GM18498 (cell line): Measurements from ENCODE around the gene NFATC2.
"Not testable (repeated sequence)": the region's sequence is repeated elsewhere in the genome, so short reads cannot be mapped to it uniquely, and the experiment has no call there.

ENCODE experiments used
- ATAC-seq: cut with Tn5 transposase; IDR thresholded peaks from one replicate; pipeline ENCODE4 v1.9.1; 2021; ENCODE audit warnings: mild to moderate bottlenecking, moderate library complexity; ENCODE audit not compliant: unreplicated experiment

NFATC2 gene

DNA sequence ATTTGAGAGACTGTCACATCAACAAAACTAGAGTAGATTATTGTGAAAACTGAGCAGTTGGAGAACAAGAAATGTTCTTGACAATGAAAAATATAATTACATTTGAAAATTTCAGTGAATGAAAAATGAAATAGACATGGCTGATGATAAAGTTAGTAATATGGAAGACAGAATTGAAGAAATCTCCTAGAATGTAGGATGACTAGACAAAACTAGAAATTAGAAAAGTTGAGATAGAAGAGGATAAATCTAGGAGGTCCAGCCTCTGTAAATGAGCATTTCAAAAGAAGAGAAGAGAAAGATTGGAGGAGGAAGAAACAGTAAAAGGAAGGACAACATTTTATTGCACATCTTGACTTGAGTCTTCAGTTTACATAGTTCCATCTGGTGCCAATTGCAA lies 178.7 kb downstream of the NFATC2 start:
- no peak for ATAC-seq

DNA sequence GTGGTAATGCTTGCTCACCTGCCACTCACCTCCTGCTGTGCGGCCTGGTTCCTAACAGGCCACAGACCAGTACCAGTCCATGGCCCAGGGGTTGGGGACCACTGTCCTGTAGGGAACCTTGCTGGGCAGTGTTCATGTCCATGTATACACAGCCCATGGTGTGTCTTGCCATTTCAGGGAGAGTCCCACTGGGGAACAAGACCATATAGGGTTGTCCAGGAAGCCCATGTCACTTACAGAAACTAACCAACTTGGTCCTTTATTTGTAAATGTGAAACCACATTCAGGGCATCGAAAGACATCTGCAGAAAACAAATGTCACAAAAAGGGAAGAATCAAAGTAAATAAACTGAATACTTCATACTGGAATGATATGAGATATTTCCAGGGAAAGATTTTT lies 179.1 kb downstream of the NFATC2 start:
- no peak for ATAC-seq

GRCh38 chr20:51362254-51362653 lies 180.3 kb downstream of the NFATC2 start:
- ATAC-seq = no peak

DNA sequence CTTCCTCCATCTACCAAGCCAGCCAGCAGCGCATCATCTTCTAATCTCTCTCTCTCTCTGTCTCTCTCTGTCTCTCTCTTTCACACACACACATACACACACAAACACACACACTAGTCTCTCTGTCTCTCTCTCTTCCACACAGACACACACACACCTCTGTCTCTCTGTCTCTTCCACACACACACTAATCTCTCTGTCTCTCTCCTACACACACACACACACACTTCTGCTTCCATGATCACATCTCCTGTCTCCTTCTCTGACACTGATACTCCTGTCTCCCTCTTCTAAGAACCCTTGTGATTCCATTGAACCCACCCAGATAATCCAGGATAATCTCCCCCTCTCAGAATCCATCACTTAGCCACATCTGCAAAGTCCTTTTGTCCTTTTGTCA lies 181.3 kb downstream of the NFATC2 start:
- no peak for ATAC-seq

DNA sequence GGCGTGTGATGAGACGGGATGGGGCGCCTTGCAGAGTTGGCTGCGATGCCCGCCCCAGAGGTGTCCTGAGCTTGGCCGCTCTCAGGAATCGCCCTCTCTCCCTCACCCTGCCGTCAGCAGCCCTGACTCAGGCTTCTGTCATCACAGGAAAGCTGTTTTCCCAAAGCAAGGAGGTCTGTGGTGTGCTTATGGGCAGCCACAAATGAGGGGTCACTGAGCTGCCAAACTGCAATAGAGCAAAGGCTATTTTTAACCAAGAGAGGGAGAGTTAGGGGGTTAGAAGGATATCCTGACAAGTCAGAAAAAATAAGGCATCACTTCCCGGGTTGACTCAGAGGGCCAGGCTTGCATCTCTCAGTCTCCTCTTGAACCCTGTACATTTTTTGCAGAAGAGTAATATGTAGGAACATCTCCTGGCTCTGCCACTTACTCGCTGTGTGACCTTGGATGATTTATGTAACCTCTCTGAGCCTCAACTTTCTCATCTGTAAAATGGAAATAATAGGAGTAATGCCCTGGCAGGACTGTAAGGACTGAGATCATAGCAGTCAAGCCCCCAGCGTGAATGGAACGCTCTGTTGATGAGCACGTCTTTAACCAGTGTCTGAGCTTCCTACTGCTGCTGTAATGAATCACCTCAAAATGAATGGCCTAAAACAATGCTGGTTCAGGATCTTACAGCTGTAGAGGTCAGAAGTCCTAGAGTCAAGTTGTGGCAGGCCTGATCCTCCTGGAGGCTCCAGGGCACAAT lies 181.9 kb downstream of the NFATC2 start:
- no peak for ATAC-seq

DNA sequence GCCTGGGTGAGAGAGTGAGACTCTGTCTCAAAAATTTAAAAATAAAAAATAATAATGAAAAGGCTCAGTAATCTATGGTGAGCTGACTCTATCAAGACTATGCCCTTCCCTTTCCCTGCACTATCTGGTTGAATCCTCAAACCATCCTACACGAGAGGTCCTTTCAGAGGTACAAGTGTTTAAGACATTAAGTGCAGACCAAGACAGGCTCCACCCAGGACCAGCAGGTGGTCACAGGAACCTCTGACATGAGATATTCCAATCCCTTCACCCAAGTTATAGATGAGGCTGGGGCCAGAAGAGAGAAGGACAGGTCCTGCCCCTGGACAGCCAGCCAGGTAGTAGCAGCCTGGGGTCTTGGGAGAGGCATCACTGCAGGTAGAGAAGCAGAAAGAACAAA lies 182.6 kb downstream of the NFATC2 start:
- ATAC-seq = no peak

GRCh38 chr20:51359401-51359800 lies 183.1 kb downstream of the NFATC2 start:
- no peak for ATAC-seq

DNA sequence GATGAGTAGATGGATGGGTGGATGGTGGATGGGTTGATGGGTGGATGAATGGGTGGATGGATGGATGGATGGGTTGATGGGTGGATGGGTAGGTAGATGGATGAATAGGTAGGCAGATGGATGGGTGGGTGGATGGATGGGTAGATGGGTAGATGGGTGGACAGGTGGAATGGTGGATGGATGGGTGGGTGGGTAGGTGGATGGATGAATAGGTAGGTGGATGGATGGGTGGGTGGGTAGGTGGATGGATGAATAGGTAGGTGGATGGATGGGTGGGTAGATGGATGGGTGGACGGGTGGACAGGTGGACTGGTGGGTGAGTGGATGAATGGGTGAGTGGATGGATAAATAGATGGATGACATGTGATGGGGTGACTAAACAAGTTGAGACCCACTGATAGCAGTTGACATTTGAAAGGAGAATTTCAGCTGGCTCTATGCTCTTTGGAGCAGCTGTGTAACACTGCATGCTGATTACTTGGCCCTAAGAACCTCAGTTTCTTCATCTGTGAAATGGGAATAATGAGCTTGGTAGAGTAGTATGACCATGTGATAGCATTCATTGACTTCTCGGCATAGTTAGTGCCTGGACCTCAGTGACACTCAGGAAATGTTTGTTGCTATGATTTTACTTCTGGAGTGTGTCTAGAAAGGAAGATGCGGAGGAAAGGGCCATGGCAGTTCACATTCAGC lies 184.3 kb downstream of the NFATC2 start:
- no peak for ATAC-seq

DNA sequence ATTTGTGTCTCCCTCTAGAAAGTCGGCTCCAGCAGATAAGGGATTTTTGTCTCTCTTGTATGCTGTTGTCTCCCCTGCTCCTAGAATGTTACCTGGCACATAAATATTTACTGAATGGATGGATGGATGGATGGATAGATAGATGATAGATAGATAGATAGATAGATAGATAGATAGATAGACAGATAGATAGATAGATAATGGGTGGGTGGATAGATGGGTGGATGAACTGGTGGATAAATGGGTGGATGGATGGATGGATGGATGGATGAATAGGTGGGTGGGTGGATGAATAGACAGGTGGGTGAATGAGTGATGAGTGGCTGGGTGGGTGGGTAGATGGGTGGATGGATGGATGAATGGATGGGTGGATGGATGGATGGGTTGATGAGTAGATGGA lies 185.0 kb downstream of the NFATC2 start:
- ATAC-seq = no peak

GRCh38 chr20:51356871-51357270 lies 185.6 kb downstream of the NFATC2 start:
- ATAC-seq = no peak

DNA sequence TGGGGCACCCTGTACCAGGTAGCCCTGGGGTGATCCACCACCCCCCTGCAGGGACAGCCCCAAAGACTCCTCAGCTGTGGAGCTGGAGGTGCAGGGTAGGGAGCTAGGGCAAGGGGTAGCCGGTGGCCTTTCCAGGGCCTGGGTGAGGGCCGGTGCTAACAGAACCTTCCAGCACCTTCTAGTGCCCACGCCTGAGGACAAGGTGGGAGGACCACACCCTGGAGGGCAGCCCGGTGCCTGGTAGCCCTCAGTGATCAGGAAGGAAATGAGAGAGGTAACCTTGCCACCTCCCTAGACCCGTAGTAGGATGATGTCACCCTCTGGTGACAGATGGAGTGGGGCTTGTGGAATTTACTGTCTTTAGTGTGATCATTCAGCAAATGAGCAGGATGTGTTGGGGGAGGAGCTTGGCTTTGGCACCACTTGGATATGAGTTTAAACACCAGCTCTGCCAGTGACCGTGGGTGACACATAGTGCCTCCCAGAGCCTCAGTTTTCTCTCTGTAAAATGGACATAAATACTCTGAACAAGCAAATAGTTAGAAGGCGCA lies 187.7 kb downstream of the NFATC2 start:
- ATAC-seq = no peak

DNA sequence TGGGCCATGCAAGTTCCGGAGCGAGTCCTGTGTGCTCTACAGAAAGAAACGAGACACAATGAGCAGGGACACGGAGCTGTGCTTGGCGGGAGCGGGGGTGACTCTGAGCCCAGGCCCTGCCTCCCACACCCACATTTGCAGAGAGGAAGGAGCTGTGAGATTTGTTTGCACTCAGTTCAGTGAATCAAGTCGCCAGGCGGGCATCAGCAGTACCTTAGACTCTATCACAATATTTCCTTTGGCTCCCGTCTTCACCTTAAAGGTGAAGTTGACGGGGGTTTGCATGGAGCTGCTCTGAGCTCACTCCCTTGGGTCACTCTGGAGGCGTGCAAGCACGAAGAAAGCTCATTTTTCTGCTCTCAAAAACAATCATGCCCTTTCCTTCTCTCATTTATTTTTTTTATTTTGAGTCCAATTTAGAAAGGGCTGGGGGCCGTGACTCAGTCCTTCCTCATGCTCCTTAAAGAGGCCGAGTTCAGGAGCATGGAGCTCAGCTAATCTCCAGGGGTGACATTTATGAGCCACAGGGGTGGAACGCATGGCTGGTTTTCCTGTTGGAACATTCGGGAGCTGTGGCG lies 188.2 kb downstream of the NFATC2 start:
- ATAC-seq = no peak

DNA sequence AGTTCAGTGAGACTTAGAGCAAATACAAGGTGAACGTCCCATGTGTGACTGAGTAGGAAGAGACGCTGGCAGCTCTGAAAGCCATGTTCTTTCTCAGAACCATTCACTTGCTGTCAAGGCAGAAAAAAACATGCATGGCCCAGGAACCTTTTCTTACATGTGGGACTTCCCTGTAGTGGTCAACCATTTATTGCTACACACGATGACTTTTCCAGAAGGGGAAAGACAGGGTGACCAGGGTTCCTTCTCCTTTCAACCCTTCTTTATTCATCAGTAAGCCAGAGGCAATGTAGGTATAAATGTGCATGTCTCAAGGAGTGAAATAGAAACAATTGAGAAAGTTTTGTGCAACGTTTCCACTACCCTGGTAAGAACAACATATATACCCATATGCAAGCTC lies 189.0 kb downstream of the NFATC2 start:
- no peak for ATAC-seq

DNA sequence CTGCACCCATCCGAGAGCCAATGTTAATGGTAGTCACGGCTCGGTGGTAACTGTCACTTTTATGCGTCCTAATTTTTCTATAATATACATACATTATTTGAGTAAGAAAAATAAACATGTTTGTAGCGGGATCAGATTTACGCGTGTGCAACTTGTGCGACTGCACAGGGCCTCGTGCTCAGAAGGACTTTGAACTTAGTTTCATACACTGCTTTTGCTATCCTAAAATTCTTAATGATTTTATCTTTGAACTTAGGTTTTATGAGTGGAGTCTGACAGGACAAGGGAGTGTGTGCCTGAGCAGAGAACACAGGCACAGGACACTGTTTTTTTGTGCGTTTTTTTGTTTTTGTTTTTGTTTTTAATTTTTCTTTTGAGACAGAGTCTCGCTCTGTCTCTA lies 189.7 kb downstream of the NFATC2 start:
- ATAC-seq = no peak

DNA sequence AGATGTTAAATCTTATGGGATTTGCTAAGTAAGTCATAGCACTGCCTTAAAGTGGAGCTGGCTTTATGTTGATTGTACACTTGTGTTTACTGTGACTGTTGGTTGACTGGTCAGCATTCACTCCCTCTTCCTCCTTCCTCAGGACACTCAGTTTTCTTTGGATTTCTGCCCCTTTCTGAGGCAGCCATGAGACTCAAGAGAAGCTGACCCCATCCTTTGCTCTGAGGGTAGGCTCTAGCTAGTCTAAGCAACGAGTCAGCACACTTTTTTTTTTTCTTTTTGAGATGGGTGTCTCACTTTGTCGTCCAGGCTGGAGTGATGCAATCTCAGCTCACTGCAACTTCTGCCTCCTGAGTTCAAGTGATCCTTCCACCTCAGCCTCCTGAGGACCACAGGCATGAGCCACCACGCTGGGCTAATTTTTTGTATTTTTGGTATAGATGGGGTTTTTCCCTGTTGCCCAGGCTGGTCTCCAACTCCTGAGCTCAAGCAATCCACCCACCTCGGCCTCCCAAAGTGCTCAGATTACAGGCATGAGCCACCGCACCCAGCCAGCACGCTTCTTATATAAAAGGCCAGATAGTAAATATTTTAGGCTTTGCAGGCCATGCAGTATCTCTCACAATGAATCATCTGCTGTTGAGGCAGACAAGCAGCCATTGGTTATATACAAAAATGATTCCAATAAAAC lies 191.4 kb downstream of the NFATC2 start:
- ATAC-seq = no peak

- no peak for ATAC-seq
Measured at GRCh38 chr20:51348876-51349275, 193.6 kb downstream of the NFATC2 start.

GRCh38 chr20:51347831-51348230 lies 194.7 kb downstream of the NFATC2 start:
- ATAC-seq = no peak

GRCh38 chr20:51346686-51347485 lies 195.6 kb downstream of the NFATC2 start:
- ATAC-seq = no peak

- no peak for ATAC-seq
Measured at GRCh38 chr20:51345601-51346101, 196.9 kb downstream of the NFATC2 start.

- ATAC-seq = not testable (repeated sequence)
Measured at GRCh38 chr20:51343802-51344201, 198.7 kb downstream of the NFATC2 start.
